ENCODE results near the gene CDC42EP1. TPM values are rescaled to one million over a fixed set of nuclear protein-coding genes. Genes with fewer than 3 reads are reported as not detected.

CDC42EP1 gene
- polyA plus RNA-seq, 3 donors, result 5.9 to 13.2 (median 8.5) TPM

DNA sequence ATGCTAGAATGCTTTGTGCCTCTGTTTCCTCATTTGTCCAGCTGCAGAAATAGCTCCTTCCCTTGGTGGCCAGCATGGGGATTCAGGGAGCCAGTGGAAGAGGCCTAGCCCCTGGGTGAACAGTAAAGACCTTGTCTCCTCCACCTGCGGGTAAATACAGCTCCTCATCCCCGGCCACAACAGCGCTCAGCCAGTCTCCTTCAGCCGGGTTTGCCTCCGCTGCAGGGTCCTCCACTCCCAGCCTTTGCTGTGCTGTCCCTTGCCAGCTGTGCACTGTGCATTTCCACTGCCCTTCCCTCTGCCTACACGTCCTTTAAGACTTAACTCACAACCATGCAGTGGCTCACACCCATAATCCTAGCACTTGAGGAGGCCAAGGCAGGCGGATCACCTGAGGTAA is 1.5 kb upstream of the CDC42EP1 start:
- Mint-ChIP-seq H3K4me1 (peaks cover 34% of the 10 kb centered on the region), H3K4me3 (peak overlapping the region in 1 of 2 donors; percentile 74), H3K9me3 (peaks cover 0 to 16% (median 3%) of the 10 kb centered on the region in 7 donors), H3K27ac (no peak overlapping the region), H3K27me3 (ENCODE audit: low read depth in 3 of 3) (peaks cover 66 to 76% (median 69%) of the 10 kb centered on the region in 3 donors), H3K36me3 (peaks cover 10 to 17% of the 10 kb centered on the region in 2 donors)
- Histone ChIP-seq H3K79me2 (ENCODE audit: insufficient read depth, low read length) (peaks cover 6% of the 10 kb centered on the region), H2AFZ (ENCODE audit: insufficient read depth, low read depth, low read length, poor library complexity, severe bottlenecking) (no peak overlapping the region), H4K20me1 (ENCODE audit: insufficient read depth, low read length) (peaks cover 19% of the 10 kb centered on the region), H3K9ac (ENCODE audit: insufficient read depth, low read length, poor library complexity, severe bottlenecking) (no peak overlapping the region), H3K27me3 (ENCODE audit: control insufficient read depth in 2 of 2, insufficient read depth in 2 of 2, low read length in 2 of 2) (peaks cover 4 to 56% of the 10 kb centered on the region in 2 donors), H3K4me3 (replicated peaks in 1 of 3; ENCODE audit: low read depth in 2 of 3, low read length in 3 of 3) (no peak overlapping the region), H3K4me1 (ENCODE audit: control insufficient read depth in 1 of 2, insufficient read depth in 2 of 2, low read length in 2 of 2) (peaks cover 28 to 49% of the 10 kb centered on the region in 2 donors), H3K4me2 (replicated peaks; ENCODE audit: extremely low read depth, low read length, poor library complexity, severe bottlenecking) (no peak overlapping the region), H3K27ac (ENCODE audit: low read depth in 1 of 2, low read length in 2 of 2) (no peak overlapping the region), H3K9me3 (replicated peaks in 1 of 2; ENCODE audit: control insufficient read depth in 1 of 2, insufficient read depth in 1 of 2, low read length in 2 of 2) (no peaks in the 10 kb centered on the region), H3K36me3 (replicated peaks in 1 of 2; ENCODE audit: control insufficient read depth in 1 of 2, insufficient read depth in 2 of 2, low read length in 2 of 2) (no peaks in the 10 kb centered on the region)
- intact Hi-C loops (cut with micrococcal nuclease), result no loop called here
- 89% methylated on average over 6 of the region's 7 CpGs for WGBS (ENCODE audit: insufficient coverage)
- TF ChIP-seq, protein P1, sequence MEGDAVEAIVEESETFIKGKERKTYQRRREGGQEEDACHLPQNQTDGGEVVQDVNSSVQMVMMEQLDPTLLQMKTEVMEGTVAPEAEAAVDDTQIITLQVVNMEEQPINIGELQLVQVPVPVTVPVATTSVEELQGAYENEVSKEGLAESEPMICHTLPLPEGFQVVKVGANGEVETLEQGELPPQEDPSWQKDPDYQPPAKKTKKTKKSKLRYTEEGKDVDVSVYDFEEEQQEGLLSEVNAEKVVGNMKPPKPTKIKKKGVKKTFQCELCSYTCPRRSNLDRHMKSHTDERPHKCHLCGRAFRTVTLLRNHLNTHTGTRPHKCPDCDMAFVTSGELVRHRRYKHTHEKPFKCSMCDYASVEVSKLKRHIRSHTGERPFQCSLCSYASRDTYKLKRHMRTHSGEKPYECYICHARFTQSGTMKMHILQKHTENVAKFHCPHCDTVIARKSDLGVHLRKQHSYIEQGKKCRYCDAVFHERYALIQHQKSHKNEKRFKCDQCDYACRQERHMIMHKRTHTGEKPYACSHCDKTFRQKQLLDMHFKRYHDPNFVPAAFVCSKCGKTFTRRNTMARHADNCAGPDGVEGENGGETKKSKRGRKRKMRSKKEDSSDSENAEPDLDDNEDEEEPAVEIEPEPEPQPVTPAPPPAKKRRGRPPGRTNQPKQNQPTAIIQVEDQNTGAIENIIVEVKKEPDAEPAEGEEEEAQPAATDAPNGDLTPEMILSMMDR (IDR thresholded peaks at IDR 0.05), result no peak
- DNase-seq, result no peak

DNA sequence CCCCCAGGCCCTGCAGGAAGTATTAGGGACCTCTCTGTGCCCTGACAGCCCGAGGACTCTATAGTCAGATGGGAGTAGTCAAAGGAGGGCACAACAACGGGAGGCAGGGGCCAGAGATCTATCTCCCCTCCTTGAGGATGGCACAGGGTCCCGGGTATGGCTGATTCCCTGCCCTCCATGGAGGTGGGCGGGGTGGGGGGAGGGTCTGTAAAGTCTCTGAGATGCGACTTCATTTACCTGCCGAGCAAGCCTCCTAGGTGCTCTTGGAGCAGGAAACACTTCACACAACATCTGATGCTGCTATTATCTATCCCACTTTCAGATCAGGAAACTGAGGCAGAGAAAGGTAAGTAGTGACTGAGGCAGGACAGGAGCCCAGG is 769 bp upstream of the CDC42EP1 start:
- H3K9me3 ChIP-seq (replicated peaks in 1 of 2; ENCODE audit: control insufficient read depth in 1 of 2, insufficient read depth in 1 of 2, low read length in 2 of 2), result no peaks in the 10 kb centered on the region
- no peak overlapping the region for H3K27ac ChIP-seq (ENCODE audit: low read depth in 1 of 2, low read length in 2 of 2)
- peaks cover 0 to 16% (median 3%) of the 10 kb centered on the region in 7 donors for H3K9me3 Mint-ChIP-seq
- peaks cover 66 to 77% (median 70%) of the 10 kb centered on the region in 3 donors for H3K27me3 Mint-ChIP-seq (ENCODE audit: low read depth in 3 of 3)
- peaks cover 4 to 59% of the 10 kb centered on the region in 2 donors for H3K27me3 ChIP-seq (ENCODE audit: control insufficient read depth in 2 of 2, insufficient read depth in 2 of 2, low read length in 2 of 2)
- no peaks in the 10 kb centered on the region for H3K36me3 ChIP-seq (replicated peaks in 1 of 2; ENCODE audit: control insufficient read depth in 1 of 2, insufficient read depth in 2 of 2, low read length in 2 of 2)
- H2AFZ ChIP-seq (ENCODE audit: insufficient read depth, low read depth, low read length, poor library complexity, severe bottlenecking), result peak overlapping the region; percentile 60
- H3K4me1 Mint-ChIP-seq, result peaks cover 39% of the 10 kb centered on the region
- H3K4me3 ChIP-seq (replicated peaks in 1 of 3; ENCODE audit: low read depth in 2 of 3, low read length in 3 of 3), result peak overlapping the region in 1 of 3 experiments; percentile 76
- H4K20me1 ChIP-seq (ENCODE audit: insufficient read depth, low read length), result peaks cover 26% of the 10 kb centered on the region
- intact Hi-C loops (cut with micrococcal nuclease), result no loop called here
- peaks cover 6% of the 10 kb centered on the region for H3K79me2 ChIP-seq (ENCODE audit: insufficient read depth, low read length)
- peak overlapping the region; percentile 72 for H3K9ac ChIP-seq (ENCODE audit: insufficient read depth, low read length, poor library complexity, severe bottlenecking)
- no peak for DNase-seq
- H3K4me1 ChIP-seq (ENCODE audit: control insufficient read depth in 1 of 2, insufficient read depth in 2 of 2, low read length in 2 of 2), result peaks cover 35 to 56% of the 10 kb centered on the region in 2 donors
- H3K36me3 Mint-ChIP-seq, result peaks cover 10 to 17% of the 10 kb centered on the region in 2 donors
- H3K27ac Mint-ChIP-seq, result no peak overlapping the region
- no CpG with 5 or more reads among the region's 6 CpGs for WGBS (ENCODE audit: insufficient coverage)
- peak overlapping the region; percentile 65 for H3K4me3 Mint-ChIP-seq
- TF ChIP-seq, protein P1 (IDR thresholded peaks at IDR 0.05), result no peak
- H3K4me2 ChIP-seq (replicated peaks; ENCODE audit: extremely low read depth, low read length, poor library complexity, severe bottlenecking), result peak overlapping the region; percentile 83

All from CD14-positive monocyte (primary cell).